Neural progenitor cell (in vitro differentiated cells): ENCODE data around the gene DAP. TPM values are rescaled to one million over a fixed set of nuclear protein-coding genes. Genes with fewer than 3 reads are reported as not detected.

Experiments
- DNase-seq: peaks from one replicate; pipeline ENCODE4 v3.0.0-alpha.2; 2016; ENCODE audit warnings: low spot score
- H2AFZ ChIP-seq: fragments of 200-600 bp; sonication (generic); replicated peaks from 2 replicates; pipeline ENCODE4 v1.6.1; 2016; ENCODE audit warnings: antibody characterized with exemption
- H3F3A ChIP-seq: fragments of 200-600 bp; sonication (generic); 2 replicates; pipeline ENCODE4 v1.6.1; 2016; ENCODE audit warnings: antibody characterized with exemption, low read depth
- H3K27ac ChIP-seq: fragments of 200-600 bp; sonication (generic); 2 replicates; pipeline ENCODE4 v1.5.1; 2016; ENCODE audit warnings: mild to moderate bottlenecking
- H3K27me3 ChIP-seq: fragments of 200-600 bp; sonication (generic); 2 replicates; pipeline ENCODE4 v1.6.1; 2016; ENCODE audit warnings: mild to moderate bottlenecking, moderate library complexity
- H3K36me3 ChIP-seq: fragments of 200-600 bp; sonication (generic); 2 replicates; pipeline ENCODE4 v1.5.1; 2016
- H3K4me1 ChIP-seq: fragments of 200-600 bp; sonication (generic); 2 replicates; pipeline ENCODE4 v1.6.1; 2016; ENCODE audit warnings: mixed run types
- H3K4me2 ChIP-seq: fragments of 200-600 bp; sonication (generic); 2 replicates; pipeline ENCODE4 v1.6.1; 2016
- H3K4me3 ChIP-seq: fragments of 200-600 bp; sonication (generic); 2 replicates; pipeline ENCODE4 v1.5.1; 2016
- H3K79me2 ChIP-seq: fragments of 200-600 bp; sonication (generic); 2 replicates; pipeline ENCODE4 v1.6.1; 2016; ENCODE audit warnings: low read depth
- H3K9ac ChIP-seq: fragments of 200-600 bp; sonication (generic); 2 replicates; pipeline ENCODE4 v1.6.1; 2016
- H3K9me3 ChIP-seq: fragments of 200-600 bp; sonication (generic); 2 replicates; pipeline ENCODE4 v1.5.1; 2016; ENCODE audit warnings: low read depth
- H4K20me1 ChIP-seq: fragments of 200-600 bp; sonication (generic); 2 replicates; pipeline ENCODE4 v1.6.1; 2016; ENCODE audit warnings: low read depth
- H3K27ac Mint-ChIP-seq: 3 replicates; pipeline ENCODE4 v1.8.0; 2021; ENCODE audit warnings: mixed read lengths
- H3K27me3 Mint-ChIP-seq: 2 replicates; pipeline ENCODE4 v1.8.0; 2022; ENCODE audit warnings: low read depth, mild to moderate bottlenecking, inconsistent platforms, moderate library complexity, mixed read lengths; ENCODE audit not compliant: insufficient read depth
- H3K36me3 Mint-ChIP-seq: 3 replicates; pipeline ENCODE4 v1.8.0; 2021; ENCODE audit warnings: mixed read lengths
- H3K4me1 Mint-ChIP-seq: 3 replicates; pipeline ENCODE4 v1.8.0; 2021; ENCODE audit warnings: mixed read lengths
- H3K4me3 Mint-ChIP-seq: 3 replicates; pipeline ENCODE4 v1.8.0; 2021; ENCODE audit warnings: mild to moderate bottlenecking, moderate library complexity, mixed read lengths
- H3K9me3 Mint-ChIP-seq: 3 replicates; pipeline ENCODE4 v1.8.0; 2020; ENCODE audit warnings: mixed read lengths
- EZH2 ChIP-seq: fragments of 200-600 bp; sonication (generic); IDR thresholded peaks from 2 replicates; pipeline ENCODE4 v1.6.1; 2017; ENCODE audit warnings: antibody characterized with exemption, mild to moderate bottlenecking, moderate library complexity
- EZH2phosphoT487 ChIP-seq: fragments of 200-600 bp; sonication (generic); IDR thresholded peaks from 2 replicates; pipeline ENCODE4 v1.6.1; 2017; ENCODE audit warnings: antibody characterized with exemption
- total RNA-seq: library from RNA; depleted of rRNA; stranded (reverse); fragments of >200 nt; gene quantifications from 2 replicates; pipeline ENCODE4 v1.2.3, GENCODE V29; 2015; ENCODE audit warnings: low replicate concordance
- TF ChIP-seq, protein P1 (sequence below): fragments of 200-600 bp; sonication (generic); IDR thresholded peaks from 2 replicates; pipeline ENCODE4 v1.5.1; 2017; ENCODE audit warnings: antibody characterized with exemption, mild to moderate bottlenecking

The DAP gene
- total RNA-seq, 1 donor from 2014 or later, result 12.2 TPM

- Mint-ChIP-seq H3K27me3 (peaks cover 10% of the 10 kb centered on the region), H3K9me3 (no peaks in the 10 kb centered on the region), H3K4me1 (peaks cover 23% of the 10 kb centered on the region), H3K36me3 (no peaks in the 10 kb centered on the region), H3K4me3 (no peak overlapping the region), H3K27ac (no peak overlapping the region)
- no peaks in the 10 kb centered on the region for H3K79me2 ChIP-seq
- no peak overlapping the region for H3K4me3 ChIP-seq
- no peak overlapping the region for H2AFZ ChIP-seq
- no peak for DNase-seq
- H3K9me3 ChIP-seq, result no peaks in the 10 kb centered on the region
- peak overlapping the region; percentile 22 for H3K4me2 ChIP-seq
- H3K36me3 ChIP-seq, result no peaks in the 10 kb centered on the region
- H3F3A ChIP-seq, result no peaks in the 10 kb centered on the region
- no peak overlapping the region for H3K27ac ChIP-seq
- H3K9ac ChIP-seq, result no peak overlapping the region
- H3K27me3 ChIP-seq, result no peaks in the 10 kb centered on the region
- peaks cover 6% of the 10 kb centered on the region for H3K4me1 ChIP-seq
- no peaks in the 10 kb centered on the region for H4K20me1 ChIP-seq
- TF ChIP-seq EZH2phosphoT487, result no peak
- TF ChIP-seq, protein P1, sequence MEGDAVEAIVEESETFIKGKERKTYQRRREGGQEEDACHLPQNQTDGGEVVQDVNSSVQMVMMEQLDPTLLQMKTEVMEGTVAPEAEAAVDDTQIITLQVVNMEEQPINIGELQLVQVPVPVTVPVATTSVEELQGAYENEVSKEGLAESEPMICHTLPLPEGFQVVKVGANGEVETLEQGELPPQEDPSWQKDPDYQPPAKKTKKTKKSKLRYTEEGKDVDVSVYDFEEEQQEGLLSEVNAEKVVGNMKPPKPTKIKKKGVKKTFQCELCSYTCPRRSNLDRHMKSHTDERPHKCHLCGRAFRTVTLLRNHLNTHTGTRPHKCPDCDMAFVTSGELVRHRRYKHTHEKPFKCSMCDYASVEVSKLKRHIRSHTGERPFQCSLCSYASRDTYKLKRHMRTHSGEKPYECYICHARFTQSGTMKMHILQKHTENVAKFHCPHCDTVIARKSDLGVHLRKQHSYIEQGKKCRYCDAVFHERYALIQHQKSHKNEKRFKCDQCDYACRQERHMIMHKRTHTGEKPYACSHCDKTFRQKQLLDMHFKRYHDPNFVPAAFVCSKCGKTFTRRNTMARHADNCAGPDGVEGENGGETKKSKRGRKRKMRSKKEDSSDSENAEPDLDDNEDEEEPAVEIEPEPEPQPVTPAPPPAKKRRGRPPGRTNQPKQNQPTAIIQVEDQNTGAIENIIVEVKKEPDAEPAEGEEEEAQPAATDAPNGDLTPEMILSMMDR, result no peak
- TF ChIP-seq EZH2, result no peak
These were observed 98.2 kb downstream of the DAP start for GRCh38 chr5:10662661-10663488.

DNA sequence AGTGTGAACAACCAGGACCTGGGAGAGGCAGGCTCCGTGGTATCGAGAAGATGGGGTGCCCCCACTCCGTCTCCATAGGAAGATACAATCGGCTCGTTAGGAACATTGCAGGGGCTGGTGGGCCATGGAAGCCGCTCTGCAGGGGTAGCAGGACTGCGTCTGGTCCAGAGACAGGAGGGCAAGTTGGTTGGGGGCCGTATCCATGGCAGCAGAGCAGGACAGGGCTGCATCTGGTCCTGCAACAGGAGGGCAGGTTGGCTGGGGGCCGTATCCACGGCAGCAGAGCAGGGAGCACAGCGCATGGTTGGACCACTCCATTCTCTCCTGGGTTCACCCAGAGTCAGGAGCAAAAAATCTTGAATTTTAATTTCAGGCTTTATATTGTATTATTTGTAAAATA is 99.0 kb downstream of the DAP start:
- H3K4me2 ChIP-seq, result no peak overlapping the region
- no peak overlapping the region for H3K4me3 ChIP-seq
- no peaks in the 10 kb centered on the region for H4K20me1 ChIP-seq
- no peaks in the 10 kb centered on the region for H3F3A ChIP-seq
- Mint-ChIP-seq H3K4me1 (peaks cover 23% of the 10 kb centered on the region), H3K27ac (no peak overlapping the region), H3K27me3 (peaks cover 7% of the 10 kb centered on the region), H3K9me3 (no peaks in the 10 kb centered on the region), H3K36me3 (no peaks in the 10 kb centered on the region), H3K4me3 (no peak overlapping the region)
- TF ChIP-seq EZH2 (no peak), EZH2phosphoT487 (no peak)
- TF ChIP-seq, protein P1, result no peak
- peaks cover 6% of the 10 kb centered on the region for H3K4me1 ChIP-seq
- no peak for DNase-seq
- H3K36me3 ChIP-seq, result no peaks in the 10 kb centered on the region
- no peaks in the 10 kb centered on the region for H3K27me3 ChIP-seq
- no peaks in the 10 kb centered on the region for H3K79me2 ChIP-seq
- no peak overlapping the region for H3K9ac ChIP-seq
- H3K27ac ChIP-seq, result no peak overlapping the region
- no peak overlapping the region for H2AFZ ChIP-seq
- no peaks in the 10 kb centered on the region for H3K9me3 ChIP-seq

- Histone ChIP-seq H3K79me2 (no peaks in the 10 kb centered on the region), H3K4me3 (no peak overlapping the region), H2AFZ (no peak overlapping the region), H3K4me1 (peaks cover 6% of the 10 kb centered on the region), H3K36me3 (no peaks in the 10 kb centered on the region), H3K27me3 (no peaks in the 10 kb centered on the region), H3K9ac (no peak overlapping the region), H3F3A (no peaks in the 10 kb centered on the region), H4K20me1 (no peaks in the 10 kb centered on the region), H3K27ac (no peak overlapping the region), H3K9me3 (no peaks in the 10 kb centered on the region), H3K4me2 (no peak overlapping the region)
- Mint-ChIP-seq H3K4me3 (no peak overlapping the region), H3K27me3 (peaks cover 7% of the 10 kb centered on the region), H3K9me3 (no peaks in the 10 kb centered on the region), H3K4me1 (peaks cover 27% of the 10 kb centered on the region), H3K36me3 (no peaks in the 10 kb centered on the region), H3K27ac (no peak overlapping the region)
- TF ChIP-seq EZH2phosphoT487 (no peak), EZH2 (no peak)
- TF ChIP-seq, protein P1, result no peak
- no peak for DNase-seq
These were observed 99.6 kb downstream of the DAP start for GRCh38 chr5:10661401-10661800.
